HUES64 (cell line): Measurements from ENCODE around the gene KLK14. TPM values are rescaled to one million over a fixed set of nuclear protein-coding genes. Genes with fewer than 3 reads are reported as not detected.

Experiments used
- H3K27ac ChIP-seq: 2 replicates; pipeline ENCODE4 v1.7.0; 2013; ENCODE audit warnings: low read depth, low read length, inconsistent platforms
- H3K27me3 ChIP-seq: 2 replicates; pipeline ENCODE4 v1.6.1; 2013; ENCODE audit warnings: mild to moderate bottlenecking, low read length; ENCODE audit not compliant: insufficient read depth
- H3K36me3 ChIP-seq: 2 replicates; pipeline ENCODE4 v1.6.1; 2013; ENCODE audit warnings: mild to moderate bottlenecking, low read length; ENCODE audit not compliant: insufficient read depth
- H3K4me1 ChIP-seq: 2 replicates; pipeline ENCODE4 v1.6.1; 2013; ENCODE audit warnings: mild to moderate bottlenecking, low read length, moderate library complexity; ENCODE audit not compliant: insufficient read depth
- H3K4me3 ChIP-seq: 2 replicates; pipeline ENCODE4 v1.5.1; 2013; ENCODE audit warnings: mild to moderate bottlenecking, low read length, moderate library complexity
- H3K9ac ChIP-seq: 2 replicates; pipeline ENCODE4 v1.6.1; 2013; ENCODE audit warnings: mild to moderate bottlenecking, low read depth, low read length
- H3K9me3 ChIP-seq: 2 replicates; pipeline ENCODE4 v1.6.1; 2013; ENCODE audit warnings: low read depth, low read length; ENCODE audit not compliant: insufficient read depth
- WGBS: fragments of 150-250, 120-280 bp; methylation state at CpG from one replicate; pipeline ENCODE4 v1.1.7; 2013; ENCODE audit warnings: missing lambda C conversion rate; 5-methylcytosine and 5-hydroxymethylcytosine counted together
- polyA plus RNA-seq, 2 experiments: library from polyadenylated mRNA; stranded (reverse); fragments of 50-300 nt; gene quantifications; one replicate each; pipeline ENCODE4 v1.2.3, GENCODE V29; 2013

KLK14 gene, protein sequence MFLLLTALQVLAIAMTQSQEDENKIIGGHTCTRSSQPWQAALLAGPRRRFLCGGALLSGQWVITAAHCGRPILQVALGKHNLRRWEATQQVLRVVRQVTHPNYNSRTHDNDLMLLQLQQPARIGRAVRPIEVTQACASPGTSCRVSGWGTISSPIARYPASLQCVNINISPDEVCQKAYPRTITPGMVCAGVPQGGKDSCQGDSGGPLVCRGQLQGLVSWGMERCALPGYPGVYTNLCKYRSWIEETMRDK
- polyA plus RNA-seq (2013, experiment 1 of 2): not detected
- not detected for polyA plus RNA-seq (2013, experiment 2 of 2)

DNA sequence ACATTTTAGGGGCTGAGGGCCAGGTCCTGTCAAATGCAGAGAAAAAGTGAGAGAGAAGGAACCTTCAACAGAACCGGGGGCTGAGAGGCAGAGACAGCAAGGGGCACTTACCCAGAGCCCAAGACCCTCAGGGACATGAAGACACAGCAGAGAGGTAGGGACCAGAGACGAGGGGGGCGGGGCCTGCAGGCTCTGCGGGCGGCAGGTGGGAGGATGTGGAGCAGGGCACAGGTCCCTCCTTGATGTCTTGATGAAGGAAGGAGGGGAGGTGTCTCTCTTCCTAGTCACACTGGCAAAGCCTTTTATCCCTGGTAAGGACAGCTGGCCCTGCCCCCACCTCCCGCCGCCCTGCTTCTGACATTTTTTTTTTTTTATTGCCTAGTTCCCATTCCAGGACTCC is at the start of gene KLK14:
TSS of gene KLK14 (minus strand) at position 277 of the 400 bp plus-strand sequence. CDS start at position 4, 273 bp downstream.
- no peaks in the 10 kb centered on the region for H3K36me3 ChIP-seq
- no peaks in the 10 kb centered on the region for H3K9me3 ChIP-seq
- no peak within 1 kb of the TSS for H3K27ac ChIP-seq
- no peaks in the 10 kb centered on the region for H3K27me3 ChIP-seq
- no peak within 1 kb of the TSS for H3K4me3 ChIP-seq
- H3K9ac ChIP-seq: no peak within 1 kb of the TSS
- H3K4me1 ChIP-seq: 0 out of 2 replicates have a peak, but pooled peaks cover 4% of the 10 kb centered on the region
- WGBS: 42% methylated on average over 7 of the region's 7 CpGs

DNA sequence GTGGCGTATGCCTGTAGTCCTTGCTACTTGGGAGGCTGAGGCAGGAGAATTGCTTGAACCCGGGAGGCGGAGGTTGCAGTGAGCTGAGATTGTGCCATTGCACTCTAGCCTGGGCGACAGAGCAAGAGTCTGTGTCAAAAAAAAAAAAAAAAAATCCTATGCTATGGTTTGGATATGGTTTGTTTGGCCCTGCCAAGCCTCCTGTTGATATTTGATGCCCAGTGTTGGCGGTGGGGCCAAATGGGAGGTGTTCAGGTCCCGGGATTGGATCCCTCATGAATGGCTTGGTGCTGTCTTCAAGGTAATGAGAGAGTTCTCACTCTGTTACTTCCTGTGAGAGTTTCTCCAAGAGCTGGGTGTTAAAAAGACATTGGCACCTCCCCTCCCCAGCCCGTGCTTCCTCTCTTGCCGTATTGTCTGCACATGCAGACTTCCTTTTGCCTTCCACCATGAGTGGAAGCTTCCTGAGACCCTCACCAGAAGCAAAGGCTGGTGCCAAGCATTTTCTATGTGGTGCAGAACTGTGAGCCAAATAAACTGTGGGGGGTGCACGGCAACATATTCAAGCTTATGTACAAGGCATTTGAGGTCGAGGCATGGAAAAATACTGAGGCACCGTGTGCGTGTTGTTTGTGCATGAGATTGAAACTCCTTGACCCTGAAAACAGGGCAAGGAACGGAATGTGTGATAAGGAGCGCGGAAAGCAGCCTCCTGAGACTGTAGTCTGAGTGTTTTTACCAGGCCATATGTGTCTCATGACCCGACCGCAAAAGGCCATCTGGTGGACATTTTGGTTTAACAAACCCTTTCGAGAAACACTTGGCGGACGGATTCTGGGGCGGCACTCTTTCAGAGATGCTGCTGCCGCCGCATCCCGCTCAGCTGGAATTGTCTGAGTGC is 49.3 kb upstream of the KLK14 start:
- Histone ChIP-seq H3K36me3 (no peaks in the 10 kb centered on the region), H3K27me3 (no peaks in the 10 kb centered on the region), H3K27ac (no peak overlapping the region), H3K4me1 (no peaks in the 10 kb centered on the region), H3K9me3 (no peaks in the 10 kb centered on the region), H3K4me3 (no peak overlapping the region), H3K9ac (no peak overlapping the region)
- 91% methylated on average over 24 of the region's 24 CpGs for WGBS

DNA sequence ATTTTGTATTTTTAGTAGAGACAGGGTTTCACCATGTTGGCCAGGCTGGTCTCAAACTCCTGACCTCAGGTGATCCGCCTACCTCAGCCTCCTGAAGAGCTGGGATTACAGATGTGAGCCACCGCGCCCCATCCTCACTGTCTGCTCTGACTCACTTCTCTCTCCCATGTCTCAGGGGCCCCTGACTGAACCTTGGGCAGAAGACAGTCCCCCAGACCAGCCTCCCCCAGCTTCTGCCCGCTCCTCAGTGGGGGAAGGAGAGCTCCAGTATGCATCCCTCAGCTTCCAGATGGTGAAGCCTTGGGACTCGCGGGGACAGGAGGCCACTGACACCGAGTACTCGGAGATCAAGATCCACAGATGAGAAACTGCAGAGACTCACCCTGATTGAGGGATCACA is 47.0 kb upstream of the KLK14 start:
- no peak overlapping the region for H3K9ac ChIP-seq
- H3K4me3 ChIP-seq: no peak overlapping the region
- no peaks in the 10 kb centered on the region for H3K9me3 ChIP-seq
- H3K27ac ChIP-seq: no peak overlapping the region
- no peaks in the 10 kb centered on the region for H3K4me1 ChIP-seq
- no peaks in the 10 kb centered on the region for H3K27me3 ChIP-seq
- 87% methylated on average over 8 of the region's 8 CpGs for WGBS
- no peaks in the 10 kb centered on the region for H3K36me3 ChIP-seq

DNA sequence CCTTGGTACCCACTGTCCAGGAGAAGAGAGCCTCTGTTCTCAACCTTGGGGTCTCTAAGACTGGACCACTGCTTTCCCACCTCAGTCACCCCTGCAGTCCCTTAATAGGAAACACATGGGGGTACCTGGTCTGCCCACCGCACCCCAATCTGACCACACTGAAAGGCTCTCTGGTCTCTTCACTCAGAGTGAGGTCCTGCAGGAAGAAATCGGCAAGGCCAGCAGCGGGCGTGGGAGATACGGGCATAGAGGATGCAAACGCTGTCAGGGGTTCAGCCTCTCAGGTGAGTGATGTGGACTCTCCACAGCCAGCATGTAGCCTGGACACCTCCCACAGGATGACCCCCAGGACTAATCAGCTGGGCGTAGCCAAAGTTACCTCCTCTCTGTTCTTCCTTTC is 45.5 kb upstream of the KLK14 start:
- Histone ChIP-seq H3K9me3 (no peaks in the 10 kb centered on the region), H3K4me1 (no peaks in the 10 kb centered on the region), H3K27ac (no peak overlapping the region), H3K27me3 (no peaks in the 10 kb centered on the region), H3K36me3 (no peaks in the 10 kb centered on the region), H3K9ac (no peak overlapping the region), H3K4me3 (no peak overlapping the region)
- 91% methylated on average over 7 of the region's 7 CpGs for WGBS

DNA sequence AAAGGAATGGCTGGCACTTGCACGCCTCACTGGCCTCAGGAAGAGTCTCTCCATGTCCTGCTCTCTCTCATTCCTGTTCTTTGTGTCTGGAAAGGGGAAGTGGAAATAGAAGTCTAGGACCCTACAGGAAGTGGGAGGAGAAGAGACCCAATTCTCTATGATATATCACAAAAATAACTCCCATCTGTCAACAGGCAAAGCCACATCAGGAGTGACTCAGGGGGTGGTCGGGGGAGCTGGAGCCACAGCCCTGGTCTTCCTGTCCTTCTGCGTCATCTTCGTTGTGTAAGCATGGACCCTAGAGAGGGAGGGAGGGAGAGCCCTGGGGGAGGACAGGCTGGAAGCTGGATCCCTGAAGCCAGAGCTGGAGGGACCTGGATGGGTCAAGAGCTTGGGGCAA is 45.1 kb upstream of the KLK14 start:
- Histone ChIP-seq H3K9ac (no peak overlapping the region), H3K4me3 (no peak overlapping the region), H3K4me1 (no peaks in the 10 kb centered on the region), H3K27ac (no peak overlapping the region), H3K9me3 (no peaks in the 10 kb centered on the region), H3K36me3 (no peaks in the 10 kb centered on the region), H3K27me3 (no peaks in the 10 kb centered on the region)
- 94% methylated on average over 4 of the region's 4 CpGs for WGBS

DNA sequence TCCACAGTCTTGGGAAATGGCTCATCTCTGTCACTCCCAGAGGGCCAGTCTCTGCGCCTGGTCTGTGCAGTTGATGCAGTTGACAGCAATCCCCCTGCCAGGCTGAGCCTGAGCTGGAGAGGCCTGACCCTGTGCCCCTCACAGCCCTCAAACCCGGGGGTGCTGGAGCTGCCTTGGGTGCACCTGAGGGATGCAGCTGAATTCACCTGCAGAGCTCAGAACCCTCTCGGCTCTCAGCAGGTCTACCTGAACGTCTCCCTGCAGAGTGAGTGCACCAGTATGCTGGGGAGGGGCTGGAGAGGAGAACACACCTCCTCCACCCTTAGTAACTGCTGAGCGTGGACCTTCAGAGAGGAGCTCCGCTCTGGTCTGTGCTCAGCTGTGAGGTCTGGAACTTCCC is 44.3 kb upstream of the KLK14 start:
- no peaks in the 10 kb centered on the region for H3K4me1 ChIP-seq
- H3K36me3 ChIP-seq: no peaks in the 10 kb centered on the region
- H3K4me3 ChIP-seq: no peak overlapping the region
- WGBS: 78% methylated on average over 6 of the region's 6 CpGs
- no peaks in the 10 kb centered on the region for H3K9me3 ChIP-seq
- no peak overlapping the region for H3K27ac ChIP-seq
- H3K27me3 ChIP-seq: no peaks in the 10 kb centered on the region
- no peak overlapping the region for H3K9ac ChIP-seq

DNA sequence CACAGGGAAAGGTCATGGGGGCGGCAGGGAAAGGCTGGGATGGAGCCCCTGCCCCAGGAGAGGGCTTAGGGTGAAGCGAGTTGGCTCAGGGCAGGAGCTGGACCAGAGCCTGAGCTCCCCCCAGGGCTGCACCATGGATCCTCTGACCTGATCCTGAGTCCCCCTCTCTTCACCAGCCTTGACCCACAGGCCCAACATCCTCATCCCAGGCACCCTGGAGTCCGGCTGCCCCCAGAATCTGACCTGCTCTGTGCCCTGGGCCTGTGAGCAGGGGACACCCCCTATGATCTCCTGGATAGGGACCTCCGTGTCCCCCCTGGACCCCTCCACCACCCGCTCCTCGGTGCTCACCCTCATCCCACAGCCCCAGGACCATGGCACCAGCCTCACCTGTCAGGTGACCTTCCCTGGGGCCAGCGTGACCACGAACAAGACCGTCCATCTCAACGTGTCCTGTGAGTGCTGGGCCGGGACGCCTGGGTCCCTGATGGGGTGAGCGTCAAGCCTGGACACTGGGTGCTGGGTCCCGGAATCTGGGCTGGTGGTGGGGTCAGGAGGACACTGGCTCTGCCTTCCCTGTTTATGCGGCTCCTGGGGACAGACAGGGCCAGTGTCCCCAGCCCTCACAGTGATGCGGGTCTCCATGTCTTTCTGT is 42.9 kb upstream of the KLK14 start:
- Histone ChIP-seq H3K36me3 (no peaks in the 10 kb centered on the region), H3K9me3 (no peaks in the 10 kb centered on the region), H3K4me1 (no peaks in the 10 kb centered on the region), H3K4me3 (no peak overlapping the region), H3K9ac (no peak overlapping the region), H3K27me3 (no peaks in the 10 kb centered on the region), H3K27ac (no peak overlapping the region)
- 95% methylated on average over 16 of the region's 16 CpGs for whole genome bisulfite sequencing

DNA sequence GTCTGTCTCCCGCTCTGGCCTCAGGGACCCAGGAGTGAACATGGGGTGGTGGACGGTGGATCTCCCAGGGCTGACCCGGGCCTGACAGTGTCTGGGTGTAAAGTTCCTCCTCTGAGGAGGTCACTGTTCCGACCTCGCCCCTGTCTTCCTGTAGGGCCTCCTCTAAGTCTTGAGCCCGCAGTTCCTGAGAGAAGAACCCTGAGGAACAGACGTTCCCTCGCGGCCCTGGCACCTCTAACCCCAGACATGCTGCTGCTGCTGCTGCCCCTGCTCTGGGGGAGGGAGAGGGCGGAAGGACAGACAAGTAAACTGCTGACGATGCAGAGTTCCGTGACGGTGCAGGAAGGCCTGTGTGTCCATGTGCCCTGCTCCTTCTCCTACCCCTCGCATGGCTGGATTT is 42.0 kb upstream of the KLK14 start, which contains the start of gene SIGLEC9:
TSS of gene SIGLEC9 (plus strand) at position 178 of the 400 bp plus-strand sequence. CDS start at position 247, 69 bp downstream.
- Histone ChIP-seq H3K4me1 (no peaks in the 10 kb centered on the region), H3K9me3 (no peaks in the 10 kb centered on the region), H3K36me3 (no peaks in the 10 kb centered on the region), H3K27ac (no peak within 1 kb of the TSS), H3K4me3 (no peak within 1 kb of the TSS), H3K27me3 (no peaks in the 10 kb centered on the region), H3K9ac (no peak within 1 kb of the TSS)
- WGBS: 90% methylated on average over 14 of the region's 14 CpGs

DNA sequence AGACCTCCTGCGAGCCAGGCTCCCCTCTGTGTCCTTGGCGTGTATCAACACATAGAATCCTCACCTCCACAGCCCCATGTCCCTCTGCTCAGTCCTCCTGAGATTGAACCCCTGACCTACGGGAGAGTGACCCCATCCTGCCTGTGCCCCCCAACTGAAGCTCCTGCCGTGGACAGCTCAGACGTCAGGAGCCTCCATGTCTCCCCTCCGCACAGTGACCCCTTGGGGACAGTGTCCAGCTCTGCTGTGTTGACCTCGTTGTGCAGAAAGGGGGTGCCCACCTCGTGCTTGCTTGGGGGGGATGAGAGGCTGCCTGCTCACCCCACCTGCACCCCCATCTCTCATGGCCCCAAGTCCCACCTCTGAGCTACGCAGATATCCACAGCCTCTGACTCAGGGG is 41.5 kb upstream of the KLK14 start:
- no peaks in the 10 kb centered on the region for H3K36me3 ChIP-seq
- no peak overlapping the region for H3K4me3 ChIP-seq
- no peak overlapping the region for H3K27ac ChIP-seq

DNA sequence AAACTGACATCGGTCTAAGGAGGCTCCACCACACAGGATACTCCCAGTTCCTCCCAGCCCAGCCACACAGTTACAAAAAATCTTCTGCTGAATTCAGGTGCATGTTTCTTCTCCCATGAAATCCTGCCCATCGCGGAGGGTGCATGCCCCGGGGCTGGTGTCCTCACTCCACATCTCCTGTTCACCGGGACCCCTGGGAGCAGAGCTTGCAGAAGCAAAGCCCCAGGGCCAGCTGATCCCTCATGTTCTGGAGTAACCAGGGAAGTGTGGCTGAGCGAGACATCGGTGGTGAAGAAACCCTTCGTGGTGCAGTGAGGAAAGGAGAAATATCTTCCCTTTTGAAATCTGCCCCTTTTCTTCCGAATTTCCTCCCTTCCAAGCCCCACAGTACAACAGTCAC is 41.1 kb upstream of the KLK14 start:
- Histone ChIP-seq H3K36me3 (no peaks in the 10 kb centered on the region), H3K9ac (no peak overlapping the region), H3K4me1 (0 out of 2 replicates have a peak, but pooled peaks cover 3% of the 10 kb centered on the region), H3K27ac (no peak overlapping the region), H3K27me3 (no peaks in the 10 kb centered on the region), H3K9me3 (no peaks in the 10 kb centered on the region), H3K4me3 (no peak overlapping the region)
- WGBS: 89% methylated on average over 9 of the region's 9 CpGs

More for the DNA sequence above, 41.5 kb upstream of the KLK14 start:
- 95% methylated on average over 9 of the region's 9 CpGs for WGBS
- no peak overlapping the region for H3K9ac ChIP-seq
- H3K9me3 ChIP-seq: no peaks in the 10 kb centered on the region
- 0 out of 2 replicates have a peak, but pooled peaks cover 2% of the 10 kb centered on the region for H3K4me1 ChIP-seq
- no peaks in the 10 kb centered on the region for H3K27me3 ChIP-seq

DNA sequence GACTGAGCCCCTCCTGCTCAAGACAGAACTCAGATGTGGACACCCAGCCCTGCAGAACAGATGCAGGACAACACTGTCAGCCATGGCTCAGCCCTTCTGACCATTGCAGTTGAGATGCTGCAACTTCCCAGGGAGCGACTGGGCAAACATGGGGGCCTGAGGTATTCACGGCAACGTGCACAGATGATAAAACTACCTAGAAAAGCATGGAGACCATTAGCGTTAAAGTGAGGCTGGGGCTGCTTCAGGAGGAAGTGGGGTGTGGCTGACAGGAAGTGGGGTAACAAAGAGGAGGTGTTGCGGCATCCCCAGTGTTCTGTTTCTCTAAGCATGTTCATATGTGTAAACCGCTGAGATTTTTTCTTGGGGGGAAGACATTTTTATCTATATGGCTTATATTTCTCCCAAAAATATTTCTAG is 40.7 kb upstream of the KLK14 start:
- Histone ChIP-seq H3K27ac (no peak overlapping the region), H3K36me3 (no peaks in the 10 kb centered on the region), H3K27me3 (no peaks in the 10 kb centered on the region), H3K4me1 (0 out of 2 replicates have a peak, but pooled peaks cover 3% of the 10 kb centered on the region), H3K9ac (no peak overlapping the region), H3K4me3 (no peak overlapping the region), H3K9me3 (no peaks in the 10 kb centered on the region)
- 90% methylated on average over 5 of the region's 6 CpGs for WGBS
